SK-N-SH (cell line): ENCODE results near the gene SRD5A1. TPM values are rescaled to one million over a fixed set of nuclear protein-coding genes. Genes with fewer than 3 reads are reported as not detected.

Experiments used
- CTCF ChIA-PET: fragments of 300-600, 350-600 bp; formaldehyde crosslinking; extraction: SDS; loops from one replicate; lab custom pipeline; 2021; lab: Yijun Ruan, JAX
- POLR2A ChIA-PET: fragments of 350-600 bp; sonication (Branson Sonifier 250); formaldehyde crosslinking; extraction: SDS; loops from one replicate; lab custom pipeline; 2020; ENCODE audit warnings: antibody characterized with exemption, inconsistent platforms; lab: Yijun Ruan, JAX
- DNase-seq: peaks from one replicate; pipeline ENCODE4 v3.0.0; 2012
- H2AFZ ChIP-seq: fragments of 200-600 bp; sonication (generic); 2 replicates; pipeline ENCODE4 v1.8.1; 2016; ENCODE audit warnings: antibody characterized with exemption, mild to moderate bottlenecking, low read depth
- H3F3A ChIP-seq: fragments of 200-600 bp; sonication (generic); replicated peaks from 2 replicates; pipeline ENCODE3; 2016; ENCODE audit warnings: antibody characterized with exemption, mild to moderate bottlenecking; ENCODE audit not compliant: insufficient read depth
- H3K27ac ChIP-seq, 2 experiments: fragments of 200-500 bp in 1 of 2; fragments of 200-600 bp in 1 of 2; sonication (Bioruptor generic) in 1 of 2; sonication (generic), shearing (Covaris generic) in 1 of 2; 2 replicates each; pipeline versions ENCODE4 v1.5.1 to v1.6.1; 2014 to 2016; ENCODE audit warnings: low read depth in 2 of 2, inconsistent platforms in 1 of 2, low read length in 1 of 2, mild to moderate bottlenecking in 1 of 2, mixed read lengths in 1 of 2
- H3K27me3 ChIP-seq: fragments of 200-600 bp; sonication (generic), shearing (Covaris generic); 2 replicates; pipeline ENCODE4 v1.6.1; 2016; ENCODE audit warnings: mixed run types; ENCODE audit not compliant: insufficient read depth
- H3K36me3 ChIP-seq, 2 experiments: fragments of 200-500 bp in 1 of 2; fragments of 200-600 bp in 1 of 2; sonication (Bioruptor generic) in 1 of 2; sonication (generic) in 1 of 2; replicated peaks in 1 of 2; 2 replicates each; pipeline versions ENCODE3 to v1.5.1; 2014 to 2016; ENCODE audit warnings: low read length in 1 of 2, mild to moderate bottlenecking in 1 of 2; ENCODE audit not compliant: insufficient read depth in 2 of 2, control insufficient read depth in 1 of 2
- H3K4me1 ChIP-seq, 2 experiments: fragments of 200-500 bp in 1 of 2; fragments of 200-600 bp in 1 of 2; sonication (Bioruptor generic) in 1 of 2; sonication (generic), shearing (Covaris generic) in 1 of 2; 2 replicates each; pipeline versions ENCODE4 v1.5.1 to v1.6.1; 2014 to 2016; ENCODE audit warnings: low read depth in 1 of 2, low read length in 1 of 2, mixed run types in 1 of 2; ENCODE audit not compliant: insufficient read depth in 2 of 2, control insufficient read depth in 1 of 2
- H3K4me2 ChIP-seq: fragments of 200-600 bp; sonication (generic), shearing (Covaris generic); 2 replicates; pipeline ENCODE4 v1.6.1; 2017; ENCODE audit warnings: mixed run types
- H3K4me3 ChIP-seq, 2 experiments: fragments of 200-500 bp in 1 of 2; fragments of 200-600 bp in 1 of 2; sonication (Bioruptor generic) in 1 of 2; sonication (generic), shearing (Covaris generic) in 1 of 2; 2 replicates each; pipeline versions ENCODE4 v1.5.1 to v1.8.1; 2014 to 2016; ENCODE audit warnings: low read depth in 2 of 2, inconsistent platforms in 1 of 2, low read length in 1 of 2, mild to moderate bottlenecking in 1 of 2, mixed read lengths in 1 of 2, moderate library complexity in 1 of 2
- H3K79me2 ChIP-seq: fragments of 200-600 bp; sonication (generic); 2 replicates; pipeline ENCODE4 v1.8.1; 2017; ENCODE audit warnings: mild to moderate bottlenecking; ENCODE audit not compliant: insufficient read depth
- H3K9ac ChIP-seq: fragments of 200-600 bp; sonication (generic); 2 replicates; pipeline ENCODE4 v1.6.1; 2017; ENCODE audit warnings: mixed run types
- H3K9me2 ChIP-seq: fragments of 200-600 bp; sonication (generic); 2 replicates; pipeline ENCODE4 v1.6.1; 2017; ENCODE audit warnings: mixed run types
- H3K9me3 ChIP-seq: fragments of 200-600 bp; sonication (generic); 2 replicates; pipeline ENCODE4 v1.6.1; 2017; ENCODE audit warnings: mixed run types, mild to moderate bottlenecking, moderate library complexity
- H4K20me1 ChIP-seq: fragments of 200-600 bp; sonication (generic); 2 replicates; pipeline ENCODE4 v1.6.1; 2017; ENCODE audit warnings: mild to moderate bottlenecking, mixed run types; ENCODE audit not compliant: insufficient read depth
- EP300 ChIP-seq, 2 experiments: IDR thresholded peaks; 2 replicates each; pipeline versions ENCODE4 v1.4.0 to v1.6.1; 2012; ENCODE audit warnings: borderline replicate concordance in 1 of 2, low read depth in 1 of 2, low read length in 1 of 2
- EZH2phosphoT487 ChIP-seq: fragments of 200-600 bp; sonication (generic); IDR thresholded peaks from 2 replicates; pipeline ENCODE4 v1.6.1; 2017; ENCODE audit warnings: low read depth, mixed run types, mild to moderate bottlenecking, antibody characterized with exemption, moderate library complexity, borderline replicate concordance
- FOSL2 ChIP-seq: IDR thresholded peaks from 2 replicates; pipeline ENCODE4 v1.4.0; 2012; ENCODE audit warnings: low read depth, mild to moderate bottlenecking, moderate library complexity, borderline replicate concordance
- GABPA ChIP-seq: IDR thresholded peaks from 2 replicates; pipeline ENCODE4 v1.4.0; 2012; ENCODE audit warnings: low read depth, mild to moderate bottlenecking
- GATA2 ChIP-seq: sonication (generic); formaldehyde crosslinking; IDR thresholded peaks from 2 replicates; pipeline ENCODE4 v1.5.0; 2020; ENCODE audit warnings: mild to moderate bottlenecking, missing genetic modification reagents
- IRF3 ChIP-seq: fragments of 150-350 bp; IDR thresholded peaks from 2 replicates; pipeline ENCODE4 v1.6.1; 2016; ENCODE audit warnings: mild to moderate bottlenecking, low read depth, low read length
- JUND ChIP-seq: IDR thresholded peaks from 2 replicates; pipeline ENCODE4 v1.4.0; 2012
- MEF2A ChIP-seq: IDR thresholded peaks from 2 replicates; pipeline ENCODE4 v1.4.0; 2012; ENCODE audit warnings: low read depth, borderline replicate concordance
- MXI1 ChIP-seq: IDR thresholded peaks from 2 replicates; pipeline ENCODE4 v1.6.1; 2012; ENCODE audit warnings: mild to moderate bottlenecking, low read depth, low read length, improper control_type of control experiment
- NFIC ChIP-seq: IDR thresholded peaks from 2 replicates; pipeline ENCODE4 v1.4.0; 2012; ENCODE audit warnings: borderline replicate concordance
- PBX3 ChIP-seq: IDR thresholded peaks from 2 replicates; pipeline ENCODE4; 2012
- RCOR1 ChIP-seq: fragments of 150-350 bp; IDR thresholded peaks from 2 replicates; pipeline ENCODE4 v1.6.1; 2017; ENCODE audit warnings: antibody characterized with exemption, low read length
- REST ChIP-seq: IDR thresholded peaks from 2 replicates; pipeline ENCODE4 v1.6.1; 2012; ENCODE audit warnings: mild to moderate bottlenecking, low read depth, low read length, moderate library complexity
- TAF1 ChIP-seq: IDR thresholded peaks from 2 replicates; pipeline ENCODE4 v1.6.1; 2012; ENCODE audit warnings: low read depth, mild to moderate bottlenecking, low read length, moderate library complexity, borderline replicate concordance
- YY1 ChIP-seq: IDR thresholded peaks from 2 replicates; pipeline ENCODE4 v1.4.0; 2012; ENCODE audit warnings: low read depth, mild to moderate bottlenecking
- WGBS: methylation state at CpG from one replicate; pipeline ENCODE4 v1.1.6; 2017; ENCODE audit warnings: low lambda C conversion rate; 5-methylcytosine and 5-hydroxymethylcytosine counted together
- polyA plus RNA-seq, 3 experiments: library from polyadenylated mRNA; depleted of rRNA; stranded (reverse); fragments of >200 nt; gene quantifications; 2 replicates each; pipeline ENCODE4 v1.2.3, GENCODE V29; 2012

The SRD5A1 gene
- polyA plus RNA-seq, 1 of the 3 experiments (the other 2 are of a cell fraction), result 24.0 TPM

DNA sequence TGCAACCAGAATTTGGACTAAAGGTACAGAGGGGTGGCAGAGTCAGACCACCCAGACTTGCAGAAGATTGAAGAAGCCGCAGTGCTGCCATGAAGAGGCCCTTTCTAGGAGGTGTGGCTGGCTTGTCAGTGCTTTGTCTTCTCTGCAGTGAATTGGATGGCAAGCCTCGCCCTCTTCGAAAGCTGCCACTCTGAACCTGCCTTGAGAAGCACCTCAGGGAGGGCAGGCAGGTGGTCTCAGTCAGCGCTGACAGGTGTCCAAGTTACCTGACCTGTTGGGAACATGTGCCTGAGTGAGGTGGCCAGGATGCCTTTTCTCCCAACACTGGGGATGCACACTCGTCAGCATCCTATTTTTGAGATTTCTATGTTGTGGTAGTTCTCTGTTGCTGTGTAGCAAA, 86.2 kb downstream of the SRD5A1 start:
- no peaks in the 10 kb centered on the region for H3F3A ChIP-seq
- peaks cover 4 to 11% of the 10 kb centered on the region in 2 experiments for H3K36me3 ChIP-seq
- no peaks in the 10 kb centered on the region for H3K9me3 ChIP-seq
- H2AFZ ChIP-seq, result no peak overlapping the region
- H3K4me1 ChIP-seq, result peaks cover 44 to 67% of the 10 kb centered on the region in 2 experiments
- H3K9ac ChIP-seq, result no peak overlapping the region
- H3K27ac ChIP-seq, result no peak overlapping the region
- 98% methylated on average over 4 of the region's 5 CpGs for WGBS
- H3K4me2 ChIP-seq, result no peak overlapping the region
- ChIA-PET CTCF (interaction anchor here (1.1 kb wide), 1 partner anchor 26 kb away, joined by 3 read pairs; no protein-coding TSS in a partner anchor), POLR2A (no interaction called here)
- H3K9me2 ChIP-seq, result no peaks in the 10 kb centered on the region
- H3K4me3 ChIP-seq, result no peak overlapping the region
- no peak for DNase-seq
- peaks cover 98% of the 10 kb centered on the region for H4K20me1 ChIP-seq
- peaks cover 100% of the 10 kb centered on the region for H3K79me2 ChIP-seq
- H3K27me3 ChIP-seq, result no peaks in the 10 kb centered on the region
- no peak for TF ChIP-seq YY1
- TF ChIP-seq NFIC, result no peak
- no peak for TF ChIP-seq MEF2A
- TF ChIP-seq PBX3, result no peak
- no peak for TF ChIP-seq FOSL2
- TF ChIP-seq EP300 (IDR thresholded peaks at IDR 0.05; ENCODE audit: borderline replicate concordance in 1 of 2, low read depth in 1 of 2, low read length in 1 of 2), result no peak
- no peak for TF ChIP-seq TAF1
- TF ChIP-seq GATA2 (CRISPR knock-in tag), result no peak
- no peak for TF ChIP-seq REST
- no peak for TF ChIP-seq JUND
- TF ChIP-seq GABPA, result no peak
- TF ChIP-seq IRF3, result no peak
- no peak for TF ChIP-seq RCOR1
- TF ChIP-seq EZH2phosphoT487, result no peak
- no peak for TF ChIP-seq MXI1
